GM13976 (cell line): Measurements from ENCODE around the gene HNRNPA3.
A peak's percentile ranks its signal among the peaks of the same experiment; 100 is the strongest.
"Not testable (repeated sequence)": the region's sequence is repeated elsewhere in the genome, so short reads cannot be mapped to it uniquely, and the experiment has no call there.

ENCODE experiments used
- DNase-seq: peaks from one replicate; pipeline ENCODE4 v3.0.0; 2012; ENCODE audit warnings: low spot score
- in situ Hi-C: fragments of 300-500 bp; cut with MboI; formaldehyde crosslinking; loops from one replicate; pipeline ENCODE4 v1.12.0; 2022; ENCODE audit warnings: low sequenced_read_pairs, mixed read lengths, inconsistent platforms; ENCODE audit not compliant: unreplicated experiment
- TF ChIP-seq, protein P1 (sequence below): IDR thresholded peaks from 2 replicates; pipeline ENCODE4 v1.5.1; 2012; ENCODE audit warnings: borderline replicate concordance, mild to moderate bottlenecking; ENCODE audit not compliant: insufficient read depth; ENCODE audit errors: extremely low read depth, missing control alignments, control extremely low read depth

The HNRNPA3 gene

DNA sequence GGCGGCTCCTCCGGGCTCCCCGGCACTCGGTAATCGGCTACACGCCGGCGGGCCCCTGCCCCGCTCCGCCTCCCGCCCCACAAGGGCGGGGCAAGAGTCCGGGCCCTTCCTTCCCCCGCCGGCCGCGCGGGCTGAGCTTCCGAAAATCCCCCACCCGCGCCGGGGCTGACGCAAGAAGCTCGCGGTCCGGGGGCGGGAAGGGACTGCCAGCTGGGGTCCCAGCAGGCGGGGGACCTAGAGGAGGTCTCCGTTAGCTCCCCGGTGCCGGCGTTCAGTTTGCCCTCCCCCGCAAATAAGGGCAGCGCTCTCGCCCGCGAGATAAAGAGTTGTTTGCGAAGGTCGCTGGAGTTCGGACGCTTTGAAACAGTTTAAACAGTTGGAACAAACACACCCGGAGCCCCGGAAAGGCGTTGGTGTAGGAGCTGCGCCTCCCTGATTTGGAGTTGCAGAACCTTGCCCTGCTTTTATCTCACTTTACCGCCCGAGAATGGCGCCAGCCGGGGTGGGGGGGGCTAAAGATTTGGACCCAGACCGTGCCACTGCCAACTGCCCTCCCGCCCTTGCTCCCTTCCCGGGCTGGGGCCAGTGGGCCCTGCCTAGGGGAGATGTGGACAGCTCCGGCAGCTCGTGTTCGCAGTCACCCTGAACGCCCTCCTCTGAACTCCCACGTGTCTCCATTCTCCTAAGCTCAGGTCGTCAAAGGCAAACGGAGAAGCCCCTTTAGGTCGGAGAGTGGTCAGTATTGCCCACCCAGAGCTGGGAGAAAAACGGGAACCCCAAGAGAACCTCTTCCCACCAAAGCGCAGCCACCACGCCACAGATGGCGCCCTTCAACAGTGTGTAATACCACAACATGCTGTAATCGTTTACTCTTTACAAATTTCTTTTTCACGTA is 52.3 kb downstream of the HNRNPA3 start, which contains the start of gene NFE2L2:
TSS of gene NFE2L2 (minus strand) at position 35 of the 895 bp plus-strand sequence. CDS start 151 bp downstream, outside the sequence.
- TF ChIP-seq, protein P1, sequence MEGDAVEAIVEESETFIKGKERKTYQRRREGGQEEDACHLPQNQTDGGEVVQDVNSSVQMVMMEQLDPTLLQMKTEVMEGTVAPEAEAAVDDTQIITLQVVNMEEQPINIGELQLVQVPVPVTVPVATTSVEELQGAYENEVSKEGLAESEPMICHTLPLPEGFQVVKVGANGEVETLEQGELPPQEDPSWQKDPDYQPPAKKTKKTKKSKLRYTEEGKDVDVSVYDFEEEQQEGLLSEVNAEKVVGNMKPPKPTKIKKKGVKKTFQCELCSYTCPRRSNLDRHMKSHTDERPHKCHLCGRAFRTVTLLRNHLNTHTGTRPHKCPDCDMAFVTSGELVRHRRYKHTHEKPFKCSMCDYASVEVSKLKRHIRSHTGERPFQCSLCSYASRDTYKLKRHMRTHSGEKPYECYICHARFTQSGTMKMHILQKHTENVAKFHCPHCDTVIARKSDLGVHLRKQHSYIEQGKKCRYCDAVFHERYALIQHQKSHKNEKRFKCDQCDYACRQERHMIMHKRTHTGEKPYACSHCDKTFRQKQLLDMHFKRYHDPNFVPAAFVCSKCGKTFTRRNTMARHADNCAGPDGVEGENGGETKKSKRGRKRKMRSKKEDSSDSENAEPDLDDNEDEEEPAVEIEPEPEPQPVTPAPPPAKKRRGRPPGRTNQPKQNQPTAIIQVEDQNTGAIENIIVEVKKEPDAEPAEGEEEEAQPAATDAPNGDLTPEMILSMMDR: peak; percentile 40
- peak; percentile 97 for DNase-seq
- in situ Hi-C loops: no loop called here

- in situ Hi-C loops: no loop called here
- TF ChIP-seq, protein P1: no peak
- no peak for DNase-seq
Measured at GRCh38 chr2:177265824-177266817, 53.5 kb downstream of the HNRNPA3 start.

DNA sequence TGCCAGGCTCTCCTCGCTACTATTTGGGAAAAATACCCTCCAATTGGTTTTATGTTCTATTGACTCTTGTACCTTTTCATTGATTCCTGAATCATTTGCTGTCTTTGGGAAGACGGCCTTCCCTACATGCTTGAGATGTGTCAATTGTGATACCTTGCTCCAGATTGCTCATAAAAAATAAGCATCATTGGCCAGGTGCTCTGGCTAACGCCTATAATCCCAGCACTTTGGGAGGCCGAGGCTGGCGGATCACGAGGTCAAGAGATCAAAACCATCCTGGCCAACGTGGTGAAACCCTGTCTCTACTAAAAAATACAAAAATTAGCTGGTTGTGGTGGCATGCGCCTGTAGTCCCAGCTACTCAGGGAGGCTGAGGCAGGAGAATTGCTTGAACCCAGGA is 54.4 kb downstream of the HNRNPA3 start:
- DNase-seq, in situ Hi-C loops: not testable (repeated sequence)

DNA sequence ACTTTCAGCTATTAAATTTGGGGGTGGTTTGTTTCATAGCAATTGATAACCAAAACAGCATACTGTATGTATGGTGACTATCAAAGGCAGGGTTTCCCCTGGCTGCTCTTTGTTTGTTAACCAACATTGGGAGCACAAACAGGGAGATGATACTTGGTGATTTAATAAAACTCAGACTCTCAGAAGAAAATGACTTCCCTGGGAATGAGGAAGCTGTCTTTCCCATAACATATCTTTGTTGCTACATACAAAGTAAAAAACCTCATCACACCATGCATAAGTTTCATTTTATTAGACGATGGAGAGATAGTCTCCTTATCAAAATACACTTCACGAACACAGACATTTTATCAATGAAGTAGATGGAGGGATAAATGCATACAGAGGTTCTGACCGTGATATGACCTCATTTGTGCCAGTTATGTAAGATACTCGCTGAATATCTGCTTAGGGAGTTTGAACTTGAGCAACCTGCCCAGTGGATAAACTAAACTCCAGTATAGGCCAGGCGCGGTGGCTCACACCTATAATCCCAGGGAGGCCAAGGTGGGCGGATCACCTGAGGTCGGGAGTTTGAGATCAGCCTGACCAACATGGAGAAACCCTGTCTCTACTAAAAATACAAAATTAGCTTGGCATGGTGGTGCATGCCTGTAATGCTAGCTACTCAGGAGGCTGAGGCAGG is 55.7 kb downstream of the HNRNPA3 start:
- no peak for DNase-seq
- TF ChIP-seq, protein P1: no peak
- in situ Hi-C loops: no loop called here

DNA sequence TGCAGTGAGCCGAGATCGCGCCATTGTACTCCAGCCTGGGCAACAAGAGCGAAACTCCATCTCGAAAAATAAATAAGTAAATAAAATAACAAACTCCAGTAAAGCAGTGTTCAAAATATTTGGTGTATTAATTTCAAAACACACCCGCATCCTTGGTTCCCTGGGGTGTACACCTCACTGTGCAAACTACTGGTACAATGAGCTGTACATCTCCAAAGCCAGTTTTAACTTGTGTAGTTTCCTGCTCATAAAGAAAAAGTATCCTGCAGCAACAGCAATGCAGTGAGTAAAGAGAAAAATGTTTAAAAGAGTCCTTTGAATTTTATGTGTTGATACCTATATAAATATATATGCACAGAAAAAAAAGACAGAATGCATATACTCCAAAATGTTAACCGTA is 56.3 kb downstream of the HNRNPA3 start:
- TF ChIP-seq, protein P1: no peak
- DNase-seq: no peak
- in situ Hi-C loops: no loop called here

GRCh38 chr2:177270531-177270930 is 57.9 kb downstream of the HNRNPA3 start:
- TF ChIP-seq, protein P1: no peak
- in situ Hi-C loops: no loop called here
- no peak for DNase-seq
